Nephron (organoid): ENCODE measurements around the gene CCR9.

ENCODE experiments used
- H3K27ac Mint-ChIP-seq, 3 experiments: 2 replicates each; pipeline ENCODE4 v1.8.0; 2020; ENCODE audit warnings: mixed read lengths in 3 of 3, mild to moderate bottlenecking in 2 of 3, moderate library complexity in 1 of 3
- H3K27me3 Mint-ChIP-seq: 2 replicates; pipeline ENCODE4 v1.8.0; 2021; ENCODE audit warnings: low read depth, mild to moderate bottlenecking, moderate library complexity, mixed read lengths
- H3K36me3 Mint-ChIP-seq: 2 replicates; pipeline ENCODE4 v1.8.0; 2020; ENCODE audit warnings: low read depth, mixed read lengths
- H3K4me1 Mint-ChIP-seq: 2 replicates; pipeline ENCODE4 v1.8.0; 2020; ENCODE audit warnings: mixed read lengths
- H3K4me3 Mint-ChIP-seq, 3 experiments: 2 replicates each; pipeline ENCODE4 v1.8.0; 2020; ENCODE audit warnings: mild to moderate bottlenecking in 3 of 3, mixed read lengths in 3 of 3, moderate library complexity in 2 of 3
- H3K9me3 Mint-ChIP-seq: 2 replicates; pipeline ENCODE4 v1.8.0; 2020; ENCODE audit warnings: mixed read lengths
- TF ChIP-seq, protein P1 (sequence below), 3 experiments: fragments of 200-600 bp; sonication (generic); IDR thresholded peaks; one replicate each; pipeline ENCODE4 v1.5.0; 2021; ENCODE audit warnings: antibody characterized with exemption in 3 of 3; ENCODE audit not compliant: unreplicated experiment in 3 of 3

Gene CCR9

DNA sequence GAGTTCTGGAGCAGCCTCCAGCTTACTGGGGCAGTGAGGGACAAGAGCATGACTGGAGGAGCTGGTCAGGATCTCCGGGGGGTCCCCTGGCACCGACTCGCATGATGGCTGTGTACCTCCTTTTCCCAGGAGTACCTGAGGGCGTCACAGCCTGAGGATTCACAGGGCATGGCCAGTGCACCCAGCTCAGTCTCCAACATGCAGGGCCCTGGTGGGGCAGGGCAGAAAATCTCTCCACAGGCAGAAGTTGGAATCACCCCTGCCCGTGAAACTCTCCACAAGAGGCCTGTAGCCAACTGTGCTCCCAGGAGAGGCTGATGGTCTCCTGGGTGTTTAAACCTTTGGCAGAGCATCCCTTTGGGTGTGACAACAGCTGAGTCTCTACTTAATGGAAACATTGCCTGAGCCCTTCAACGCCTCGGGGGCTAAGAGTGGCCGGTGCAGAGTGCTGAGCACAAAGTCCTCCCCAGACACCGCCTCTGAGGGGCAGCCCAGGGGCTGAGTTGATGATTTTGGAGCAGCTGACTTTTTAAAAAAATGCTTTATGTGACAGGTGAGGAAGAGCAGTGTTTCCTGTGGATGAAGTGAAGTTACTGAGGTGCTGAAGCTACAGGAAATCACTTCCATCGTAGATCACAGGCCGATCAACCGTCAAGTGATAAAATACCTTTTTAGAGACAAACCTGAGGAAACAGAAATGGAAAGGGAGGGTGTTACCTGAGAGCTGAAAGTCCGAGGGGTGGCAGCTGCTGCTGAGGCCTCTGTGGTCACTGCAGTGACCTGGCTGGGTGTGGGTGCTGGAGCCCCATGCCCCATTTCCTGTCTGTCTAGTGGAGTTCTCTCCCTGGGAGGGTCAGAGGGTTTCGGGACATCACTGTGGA lies 35.1 kb downstream of the CCR9 start:
- TF ChIP-seq, protein P1, sequence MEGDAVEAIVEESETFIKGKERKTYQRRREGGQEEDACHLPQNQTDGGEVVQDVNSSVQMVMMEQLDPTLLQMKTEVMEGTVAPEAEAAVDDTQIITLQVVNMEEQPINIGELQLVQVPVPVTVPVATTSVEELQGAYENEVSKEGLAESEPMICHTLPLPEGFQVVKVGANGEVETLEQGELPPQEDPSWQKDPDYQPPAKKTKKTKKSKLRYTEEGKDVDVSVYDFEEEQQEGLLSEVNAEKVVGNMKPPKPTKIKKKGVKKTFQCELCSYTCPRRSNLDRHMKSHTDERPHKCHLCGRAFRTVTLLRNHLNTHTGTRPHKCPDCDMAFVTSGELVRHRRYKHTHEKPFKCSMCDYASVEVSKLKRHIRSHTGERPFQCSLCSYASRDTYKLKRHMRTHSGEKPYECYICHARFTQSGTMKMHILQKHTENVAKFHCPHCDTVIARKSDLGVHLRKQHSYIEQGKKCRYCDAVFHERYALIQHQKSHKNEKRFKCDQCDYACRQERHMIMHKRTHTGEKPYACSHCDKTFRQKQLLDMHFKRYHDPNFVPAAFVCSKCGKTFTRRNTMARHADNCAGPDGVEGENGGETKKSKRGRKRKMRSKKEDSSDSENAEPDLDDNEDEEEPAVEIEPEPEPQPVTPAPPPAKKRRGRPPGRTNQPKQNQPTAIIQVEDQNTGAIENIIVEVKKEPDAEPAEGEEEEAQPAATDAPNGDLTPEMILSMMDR (IDR thresholded peaks at IDR 0.05; ENCODE audit: unreplicated experiment in 3 of 3): no peak
- Mint-ChIP-seq H3K27me3 (peaks cover under 1% of the 10 kb centered on the region), H3K36me3 (peaks cover 37% of the 10 kb centered on the region), H3K27ac (no peak overlapping the region), H3K9me3 (no peaks in the 10 kb centered on the region), H3K4me1 (no peaks in the 10 kb centered on the region), H3K4me3 (no peak overlapping the region)

DNA sequence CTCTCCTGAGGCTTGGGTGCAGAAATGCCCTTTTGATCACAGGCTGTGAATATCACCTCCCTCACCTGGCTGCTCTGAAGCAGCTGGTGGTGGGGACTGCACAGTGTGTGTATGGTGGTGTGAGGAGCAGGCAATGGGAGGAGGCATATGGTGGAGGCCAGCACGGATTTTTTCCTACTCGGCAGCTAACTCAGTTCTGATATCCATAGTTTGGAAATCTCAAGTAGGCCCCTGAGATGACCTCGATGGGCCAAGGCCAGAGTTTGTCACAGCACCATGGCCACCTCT lies 35.6 kb downstream of the CCR9 start:
- no peaks in the 10 kb centered on the region for H3K4me1 Mint-ChIP-seq
- H3K9me3 Mint-ChIP-seq: no peaks in the 10 kb centered on the region
- no peak overlapping the region for H3K4me3 Mint-ChIP-seq
- H3K36me3 Mint-ChIP-seq: peaks cover 41% of the 10 kb centered on the region
- H3K27ac Mint-ChIP-seq: no peak overlapping the region
- H3K27me3 Mint-ChIP-seq: no peaks in the 10 kb centered on the region
- TF ChIP-seq, protein P1 (IDR thresholded peaks at IDR 0.05; ENCODE audit: unreplicated experiment in 3 of 3): no peak

DNA sequence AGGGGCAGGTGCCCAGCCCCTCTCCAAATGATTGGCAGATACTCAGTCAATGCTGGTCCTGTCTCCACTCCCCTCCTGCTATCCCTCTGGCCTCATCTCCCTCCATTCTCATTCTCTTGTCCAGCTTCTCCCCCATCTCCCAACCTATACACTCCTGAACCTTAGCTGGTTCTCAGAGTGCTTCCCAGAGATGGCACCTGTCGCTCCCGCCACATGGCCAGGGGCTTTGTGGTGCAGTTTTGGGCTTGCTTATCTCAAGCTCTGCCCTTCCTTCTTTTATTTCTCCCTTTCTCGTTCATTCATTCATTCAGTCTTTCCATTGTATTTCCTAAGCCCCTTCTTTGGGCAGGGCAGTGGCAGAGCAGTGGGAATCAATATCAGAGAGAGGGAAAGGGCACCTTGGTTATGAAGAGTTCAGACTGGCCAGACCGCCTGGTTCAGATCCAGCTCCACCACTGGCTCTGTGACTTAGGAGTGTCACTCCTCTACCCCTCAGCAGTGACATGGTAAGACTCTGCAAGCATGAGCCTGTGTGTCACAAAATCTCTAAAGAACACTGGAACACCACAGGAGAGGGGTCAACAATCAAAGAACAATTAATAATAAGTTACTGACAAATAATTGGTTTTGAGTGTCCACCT lies 36.7 kb downstream of the CCR9 start:
- peaks cover 47% of the 10 kb centered on the region for H3K36me3 Mint-ChIP-seq
- no peaks in the 10 kb centered on the region for H3K4me1 Mint-ChIP-seq
- TF ChIP-seq, protein P1 (IDR thresholded peaks at IDR 0.05; ENCODE audit: unreplicated experiment in 3 of 3): no peak
- H3K27me3 Mint-ChIP-seq: no peaks in the 10 kb centered on the region
- H3K9me3 Mint-ChIP-seq: no peaks in the 10 kb centered on the region
- no peak overlapping the region for H3K27ac Mint-ChIP-seq
- H3K4me3 Mint-ChIP-seq: no peak overlapping the region

DNA sequence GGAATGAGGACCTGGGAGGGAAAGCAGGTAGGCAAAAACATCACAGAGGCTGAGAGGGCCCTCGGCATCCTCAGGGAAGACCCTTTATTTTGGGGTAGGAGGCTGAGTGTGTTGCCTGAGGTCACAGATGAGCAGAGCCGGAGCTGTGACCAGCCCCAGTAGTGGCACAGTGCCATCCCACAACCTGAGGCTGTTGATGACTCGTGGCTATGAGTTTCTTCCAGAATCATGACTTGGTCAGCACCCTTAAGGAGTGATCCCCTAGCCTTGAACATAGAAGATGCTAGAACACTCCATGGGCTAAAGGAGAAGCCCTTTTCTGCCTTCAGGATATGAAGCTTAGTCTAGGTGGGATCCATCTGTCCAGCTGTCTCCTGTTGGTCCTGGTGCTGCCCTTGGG lies 37.4 kb downstream of the CCR9 start:
- no peak overlapping the region for H3K4me3 Mint-ChIP-seq
- peaks cover under 1% of the 10 kb centered on the region for H3K27me3 Mint-ChIP-seq
- no peaks in the 10 kb centered on the region for H3K4me1 Mint-ChIP-seq
- H3K27ac Mint-ChIP-seq: no peak overlapping the region
- no peaks in the 10 kb centered on the region for H3K9me3 Mint-ChIP-seq
- TF ChIP-seq, protein P1 (IDR thresholded peaks at IDR 0.05; ENCODE audit: unreplicated experiment in 3 of 3): no peak
- H3K36me3 Mint-ChIP-seq: peaks cover 51% of the 10 kb centered on the region

DNA sequence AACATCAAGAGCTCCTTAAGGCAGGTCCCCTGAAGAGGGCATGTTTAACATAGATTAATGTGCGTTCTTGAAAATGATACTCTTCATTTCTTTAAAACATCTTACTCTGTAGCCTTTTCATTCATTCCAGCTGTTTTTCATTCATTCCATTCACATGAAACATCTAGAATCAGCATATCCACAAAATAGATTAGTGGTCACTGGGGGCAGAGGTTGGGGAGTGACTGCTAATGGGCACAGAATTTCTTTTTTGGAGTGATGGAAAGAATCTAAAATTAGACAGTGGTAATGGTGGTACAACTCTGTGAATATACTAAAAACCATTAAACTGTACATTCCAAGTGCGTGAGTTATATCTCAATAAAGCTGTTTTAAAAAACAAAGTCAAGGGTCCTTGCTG lies 41.5 kb downstream of the CCR9 start:
- H3K27me3 Mint-ChIP-seq: peaks cover 3% of the 10 kb centered on the region
- no peaks in the 10 kb centered on the region for H3K4me1 Mint-ChIP-seq
- H3K9me3 Mint-ChIP-seq: no peaks in the 10 kb centered on the region

More for the DNA sequence above, 41.5 kb downstream of the CCR9 start:
- Mint-ChIP-seq H3K36me3 (peaks cover 53% of the 10 kb centered on the region), H3K27ac (no peak overlapping the region), H3K4me3 (no peak overlapping the region)
- TF ChIP-seq, protein P1 (IDR thresholded peaks at IDR 0.05; ENCODE audit: unreplicated experiment in 3 of 3): no peak
